HG03342 (cell line): ENCODE results near the gene ABL1.
"Not testable (repeated sequence)": the region's sequence is repeated elsewhere in the genome, so short reads cannot be mapped to it uniquely, and the experiment has no call there.

Source experiments
- ATAC-seq: cut with Tn5 transposase; IDR thresholded peaks from one replicate; pipeline ENCODE4 v1.9.1; 2021; ENCODE audit warnings: mild to moderate bottlenecking, moderate library complexity; ENCODE audit not compliant: unreplicated experiment

ABL1 gene

GRCh38 chr9:130834371-130835336 is at the start of gene ABL1:
TSS of gene ABL1 (plus strand) at chr9:130835254. CDS start at chr9:130835447, 193 bp downstream.
- ATAC-seq = peak; percentile 67

- no peak for ATAC-seq
Observed at GRCh38 chr9:130785940-130786508, 49.0 kb upstream of the ABL1 start.

DNA sequence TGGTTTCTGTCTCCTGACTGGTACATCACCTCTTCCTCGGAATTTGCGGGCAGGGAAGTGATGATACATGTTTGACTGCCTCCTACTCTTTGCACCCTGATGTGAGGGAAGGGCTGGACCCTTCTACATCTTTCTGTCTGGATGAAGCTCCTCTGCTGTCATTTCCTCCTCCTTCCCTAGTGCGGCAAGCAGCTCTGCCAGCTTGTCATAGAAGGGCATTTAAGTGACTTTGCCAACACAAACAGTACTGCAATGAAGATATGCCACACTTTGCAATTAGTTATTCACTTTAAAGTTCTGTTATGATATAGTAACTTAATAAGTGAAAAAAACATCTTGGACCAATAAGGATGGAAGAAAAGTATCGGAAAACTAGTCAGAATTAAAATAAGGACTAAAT is 48.5 kb upstream of the ABL1 start:
- no peak for ATAC-seq

DNA sequence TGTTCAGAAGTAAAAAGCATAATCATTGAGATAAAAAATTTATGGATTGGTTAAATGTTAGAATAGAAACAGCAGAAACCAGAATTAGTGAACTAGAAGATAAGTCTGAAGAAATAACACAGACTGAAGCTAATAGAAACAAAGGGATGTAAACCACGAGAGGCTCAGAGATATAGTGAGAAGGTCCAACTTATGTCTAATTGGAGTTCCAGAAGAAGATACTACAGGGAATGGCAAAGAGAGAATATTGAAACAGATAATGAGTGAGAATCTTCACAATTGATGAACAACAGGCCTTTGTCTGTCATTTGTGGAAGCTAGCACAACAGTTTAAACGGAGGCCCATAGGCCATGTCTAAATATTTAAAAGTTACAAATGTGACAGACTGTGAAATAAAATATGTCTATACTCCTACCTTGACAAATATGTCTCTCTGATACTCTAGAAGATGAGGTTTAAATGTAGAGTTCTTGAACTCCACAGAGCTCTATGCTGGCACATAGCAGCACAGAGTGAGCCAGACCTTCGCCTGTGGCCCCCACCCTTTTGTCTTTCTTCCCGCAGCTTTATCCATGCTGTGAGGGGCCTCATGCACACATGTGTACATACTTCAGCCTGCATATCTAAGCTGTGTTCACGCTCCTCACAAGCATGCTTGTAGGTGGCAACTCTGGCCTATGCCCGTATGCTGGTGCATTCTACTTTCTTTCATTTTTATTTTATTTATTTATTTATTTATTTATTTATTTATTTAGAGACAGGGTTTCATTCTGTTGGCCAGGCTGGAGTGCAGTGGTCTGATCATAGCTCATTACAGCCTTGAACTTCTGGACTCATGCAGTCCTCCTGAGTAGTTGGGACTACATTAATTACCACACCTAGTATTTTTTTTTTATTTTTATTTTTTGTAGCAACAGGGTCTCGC is 45.0 kb upstream of the ABL1 start:
- ATAC-seq = no peak

DNA sequence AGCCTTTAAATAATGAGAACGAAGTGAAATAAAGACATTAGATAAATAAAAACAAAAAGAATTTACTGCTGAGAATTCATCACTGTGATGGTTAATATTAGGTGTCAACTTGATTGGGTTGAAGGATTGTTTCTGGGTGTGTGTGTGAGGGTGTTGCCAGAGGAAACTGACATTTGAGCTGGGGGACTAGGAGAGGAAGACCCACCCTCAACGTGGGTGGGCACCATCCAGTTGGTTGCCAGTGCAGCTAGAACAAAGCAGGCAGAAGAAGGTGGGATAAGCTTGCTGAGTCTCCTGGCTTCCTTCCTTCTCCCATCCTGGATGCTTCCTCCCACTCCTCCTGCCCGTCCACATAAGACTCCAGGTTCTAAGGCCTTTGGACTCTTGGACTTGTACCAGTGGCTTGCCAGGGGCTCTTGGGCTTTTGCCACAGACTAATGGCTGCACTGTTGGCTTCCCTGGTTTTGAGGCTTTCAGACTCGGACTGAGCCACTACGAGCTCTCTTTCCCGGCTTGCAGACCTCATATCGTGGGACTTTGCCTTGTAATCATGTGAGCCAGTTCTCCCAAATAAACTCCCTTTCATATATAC is 43.7 kb upstream of the ABL1 start:
- no peak for ATAC-seq

- no peak for ATAC-seq
Observed at GRCh38 chr9:130793589-130793988, 41.5 kb upstream of the ABL1 start.

GRCh38 chr9:130794021-130794420 is 41.0 kb upstream of the ABL1 start:
- not testable (repeated sequence) for ATAC-seq

DNA sequence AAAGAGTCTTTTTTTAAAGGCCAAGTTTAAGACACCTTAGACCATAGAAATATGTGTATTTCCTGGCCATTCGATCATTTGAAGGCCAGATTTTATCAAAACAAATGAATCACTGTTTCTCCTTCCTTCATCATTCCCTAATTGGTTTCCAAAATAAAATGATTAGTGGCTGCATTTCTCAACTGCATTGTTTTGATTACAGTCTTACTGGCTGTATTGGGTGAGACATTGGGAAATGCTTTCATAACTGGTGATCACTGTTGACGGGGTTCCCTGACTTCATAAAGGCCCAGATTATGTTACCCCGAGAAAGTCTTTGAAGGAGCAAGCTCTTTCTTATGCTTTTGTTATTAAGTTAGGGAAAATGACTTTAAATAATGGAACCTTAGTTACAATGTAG is 40.6 kb upstream of the ABL1 start:
- not testable (repeated sequence) for ATAC-seq

GRCh38 chr9:130794923-130795495 is 40.0 kb upstream of the ABL1 start:
- no peak for ATAC-seq

DNA sequence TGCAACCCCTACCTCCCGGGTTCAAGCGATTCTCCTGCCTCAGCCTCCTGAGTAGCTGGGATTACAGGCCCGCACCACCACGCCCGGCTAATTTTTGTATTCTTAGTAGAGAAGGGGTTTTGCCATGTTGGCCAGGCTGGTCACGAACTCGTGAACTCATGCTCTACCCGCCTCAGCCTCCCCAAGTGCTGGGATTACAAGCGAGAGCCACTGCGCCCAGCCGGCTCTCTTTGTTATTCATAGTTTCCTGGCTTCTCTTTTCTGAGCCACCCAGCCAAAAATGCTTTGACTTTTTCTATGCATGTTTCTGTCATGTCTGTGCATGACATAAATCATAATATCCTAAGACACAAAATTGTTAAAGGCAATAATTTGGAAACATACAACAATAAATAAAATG is 31.9 kb upstream of the ABL1 start:
- not testable (repeated sequence) for ATAC-seq

- no peak for ATAC-seq
Observed at GRCh38 chr9:130805510-130806326, 29.3 kb upstream of the ABL1 start.

GRCh38 chr9:130806327-130806716 is 28.7 kb upstream of the ABL1 start:
- no peak for ATAC-seq

DNA sequence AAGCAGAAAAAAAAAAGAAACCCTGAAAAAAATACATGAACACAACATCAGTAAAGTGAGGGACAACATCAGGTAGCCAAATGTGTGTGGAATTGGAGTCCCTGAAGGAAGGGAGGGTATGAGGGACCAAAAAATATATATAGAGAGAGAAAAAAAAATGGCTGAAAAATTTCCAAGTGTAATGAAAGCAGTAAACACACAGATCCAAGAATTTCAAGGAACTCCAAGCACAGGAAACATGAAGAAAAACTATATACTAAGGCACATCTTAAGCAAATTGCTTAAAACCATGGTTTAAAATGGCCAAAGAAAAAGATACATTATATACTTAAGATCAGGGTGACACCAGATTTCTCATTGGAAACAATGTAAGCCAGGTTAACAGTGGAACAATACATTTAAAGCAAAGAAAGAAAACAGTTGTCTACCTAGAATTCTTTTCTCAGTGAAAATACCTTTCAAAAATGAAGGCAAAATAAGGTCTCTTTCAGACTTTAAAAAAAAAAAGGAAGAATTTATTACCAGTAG is 24.4 kb upstream of the ABL1 start:
- ATAC-seq = no peak

- ATAC-seq = no peak
Observed at GRCh38 chr9:130815242-130815808, 19.7 kb upstream of the ABL1 start.

- ATAC-seq = no peak
Observed at GRCh38 chr9:130817914-130818313, 17.1 kb upstream of the ABL1 start.

DNA sequence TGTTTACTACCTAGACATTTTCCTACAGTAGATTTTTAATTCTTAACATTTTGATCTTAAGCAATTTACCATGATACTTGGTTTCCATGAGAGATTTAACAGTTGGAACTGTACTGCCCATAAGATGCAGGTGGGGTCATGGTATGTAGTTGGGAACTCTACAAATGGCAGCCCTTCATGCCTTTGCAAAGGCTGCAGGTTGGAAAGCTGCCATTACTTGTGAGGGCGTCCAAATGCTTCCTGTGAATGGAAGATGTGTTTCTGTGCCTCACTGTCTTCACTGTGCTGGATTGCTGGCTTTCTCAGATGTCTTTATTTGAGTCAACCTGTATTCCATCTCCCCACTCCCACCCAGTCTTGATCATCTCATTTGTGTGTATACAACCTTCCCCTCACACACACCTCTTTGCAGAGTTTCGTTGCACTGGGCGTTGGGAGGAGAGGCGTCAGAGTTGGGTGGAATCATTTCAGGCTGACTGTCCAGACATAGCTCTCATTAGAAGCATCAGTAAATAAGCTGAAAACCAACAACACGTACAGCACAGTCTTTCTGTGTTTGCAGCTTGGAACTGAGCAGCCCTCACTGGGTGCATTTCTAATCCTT is 14.8 kb upstream of the ABL1 start:
- ATAC-seq = no peak

DNA sequence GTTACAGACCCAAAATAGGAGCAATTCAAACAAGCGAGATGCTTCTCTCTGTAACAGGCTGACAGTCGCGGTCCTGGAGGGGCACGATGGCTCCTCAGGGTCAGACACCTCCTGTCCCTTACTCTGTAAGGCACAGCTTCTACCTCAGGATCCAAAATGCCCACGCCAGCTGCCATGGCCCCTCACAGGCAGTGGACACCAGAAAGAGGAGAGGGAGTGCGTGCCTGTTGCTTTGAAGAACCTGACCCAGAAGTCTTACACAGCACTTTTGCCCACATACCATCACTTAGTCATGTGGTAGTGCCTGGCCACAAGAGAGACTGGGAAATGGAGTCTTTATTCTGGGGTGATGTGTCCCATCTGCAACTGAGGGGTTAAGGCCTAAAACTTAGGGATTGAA is 11.6 kb upstream of the ABL1 start:
- no peak for ATAC-seq

DNA sequence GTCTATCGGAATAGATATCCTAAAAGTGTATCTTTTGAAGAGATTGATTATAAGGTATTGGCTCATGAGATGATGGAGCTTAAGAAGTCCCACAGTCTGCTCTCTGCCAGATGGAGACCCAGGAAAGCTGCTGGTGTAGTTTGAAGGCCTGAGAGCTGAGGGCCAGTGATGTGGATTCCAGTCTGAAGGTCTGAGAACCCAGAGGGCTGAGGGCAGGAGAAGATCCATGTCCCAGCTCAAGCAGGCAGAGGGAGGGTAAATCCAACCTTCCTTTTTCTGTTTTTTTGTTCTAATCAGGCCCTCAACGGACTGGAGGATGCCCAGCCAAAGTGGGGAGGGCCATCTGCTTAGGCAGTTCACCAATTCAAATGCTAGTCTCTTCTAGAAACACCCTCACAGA is 11.0 kb upstream of the ABL1 start:
- ATAC-seq = no peak
